ENCODE results near the gene LYPD6B.

Gene LYPD6B

DNA sequence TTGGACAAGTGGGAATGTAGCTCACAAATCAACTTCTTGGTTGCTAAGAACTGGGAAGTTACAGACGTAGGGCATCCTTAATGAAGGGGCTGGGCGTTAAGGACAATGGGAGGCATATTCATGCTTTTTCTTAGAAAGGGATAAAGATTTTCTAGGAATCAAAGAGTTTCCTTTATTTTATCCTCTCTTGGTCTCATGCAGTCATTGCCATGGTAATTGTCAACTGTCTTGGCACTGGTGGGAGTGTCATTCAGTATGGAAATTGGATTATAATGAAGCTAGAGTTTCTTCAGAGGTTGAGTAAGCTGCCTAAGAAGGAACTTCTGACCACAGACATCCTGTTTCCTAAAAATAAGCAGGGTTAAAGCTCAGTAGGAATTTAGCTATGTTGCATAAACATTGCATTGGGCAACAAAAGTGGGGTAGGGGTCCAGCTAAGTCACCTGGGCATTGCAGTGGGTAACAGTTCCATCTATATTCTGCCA, 114.0 kb downstream of the LYPD6B start:
- no peak overlapping the region for H3K27ac ChIP-seq
- ChIA-PET POLR2A (ENCODE audit: low non-redundant PET) (no interaction called here), CTCF (interaction anchor here (0.7 kb wide), 1 partner anchor 136 kb away, joined by 3 read pairs; no protein-coding TSS in a partner anchor)
- DNase-seq (ENCODE audit: low spot score), result no peak
- no peak for TF ChIP-seq CTCF (conservative IDR thresholded peaks at IDR 0.05; ENCODE audit: low read depth)

- no peak overlapping the region for H3K27ac ChIP-seq
- no peak for DNase-seq (ENCODE audit: low spot score)
- TF ChIP-seq CTCF (conservative IDR thresholded peaks at IDR 0.05; ENCODE audit: low read depth), result no peak
- ChIA-PET POLR2A (ENCODE audit: low non-redundant PET) (no interaction called here), CTCF (no interaction called here)
Measured at GRCh38 chr2:149155196-149155969, 116.9 kb downstream of the LYPD6B start.

GRCh38 chr2:149155988-149156387, 117.5 kb downstream of the LYPD6B start:
- POLR2A ChIA-PET (ENCODE audit: low non-redundant PET), result no interaction called here
- no peak overlapping the region for H3K27ac ChIP-seq
- no peak for TF ChIP-seq CTCF (conservative IDR thresholded peaks at IDR 0.05; ENCODE audit: low read depth)

DNA sequence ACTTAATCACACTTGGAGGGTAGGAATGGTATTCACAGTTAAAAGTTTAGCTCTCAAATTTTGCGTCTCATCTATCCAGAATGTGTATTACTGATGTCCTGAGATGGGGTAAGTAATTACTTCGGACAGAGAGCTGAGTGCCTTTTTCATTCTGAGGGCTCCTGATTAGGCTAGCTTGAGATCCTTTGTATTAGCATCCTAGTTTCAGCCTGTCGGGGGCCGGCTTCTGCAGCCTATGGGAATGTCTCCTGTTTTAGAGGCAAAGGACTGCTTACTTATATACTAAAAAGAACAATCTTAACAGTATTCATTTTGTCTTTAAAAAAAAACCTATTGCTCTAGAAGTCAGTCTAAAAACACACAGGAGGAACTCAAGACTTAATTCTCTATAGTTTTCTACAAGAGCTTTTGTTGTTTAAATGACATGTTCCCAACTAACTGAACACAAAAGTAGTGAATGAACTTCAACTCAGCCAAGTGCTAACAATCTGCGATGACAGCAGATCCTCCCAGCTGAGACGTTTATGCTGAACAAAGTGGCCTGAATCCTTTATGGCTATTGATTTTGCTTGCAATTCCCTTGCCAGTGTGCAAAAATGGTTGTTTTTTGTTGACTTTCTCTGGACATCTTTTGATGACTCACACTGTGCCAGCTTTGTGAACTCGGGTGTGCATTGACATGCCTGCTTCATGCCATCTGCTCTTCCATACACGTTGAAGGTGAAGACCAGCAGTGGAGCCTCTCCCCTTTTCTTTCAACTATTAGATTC, 118.7 kb downstream of the LYPD6B start:
- no peak overlapping the region for H3K27ac ChIP-seq
- no peak for TF ChIP-seq CTCF (conservative IDR thresholded peaks at IDR 0.05; ENCODE audit: low read depth)
- DNase-seq (ENCODE audit: low spot score), result no peak
- POLR2A ChIA-PET (ENCODE audit: low non-redundant PET), result no interaction called here
- CTCF ChIA-PET, result no interaction called here

More at GRCh38 chr2:149155988-149156387, 117.5 kb downstream of the LYPD6B start:
- CTCF ChIA-PET, result no interaction called here
- no peak for DNase-seq (ENCODE audit: low spot score)

GRCh38 chr2:149158957-149159356, 120.5 kb downstream of the LYPD6B start:
- CTCF ChIA-PET, result no interaction called here
- POLR2A ChIA-PET (ENCODE audit: low non-redundant PET), result no interaction called here
- H3K27ac ChIP-seq, result no peak overlapping the region
- TF ChIP-seq CTCF (conservative IDR thresholded peaks at IDR 0.05; ENCODE audit: low read depth), result no peak
- no peak for DNase-seq (ENCODE audit: low spot score)

- ChIA-PET CTCF (no interaction called here), POLR2A (ENCODE audit: low non-redundant PET) (no interaction called here)
- TF ChIP-seq CTCF (conservative IDR thresholded peaks at IDR 0.05; ENCODE audit: low read depth), result no peak
- DNase-seq (ENCODE audit: low spot score), result no peak
- H3K27ac ChIP-seq, result no peak overlapping the region
Measured at GRCh38 chr2:149160195-149160594, 121.7 kb downstream of the LYPD6B start.
